SK-N-SH treated with all-trans-retinoic acid at 6 μM for 48 hours (cell line): ENCODE results near the gene STXBP1.

Experiments
- ARNTL ChIP-seq: fragments of 450-650 bp; formaldehyde crosslinking; IDR thresholded peaks from 2 replicates; pipeline ENCODE4 v1.5.0; 2020; ENCODE audit warnings: low read depth, mild to moderate bottlenecking, moderate library complexity, borderline replicate concordance
- ESRRG ChIP-seq: fragments of 250-450 bp; sonication (Bioruptor Pico); IDR thresholded peaks from 2 replicates; pipeline ENCODE4 v1.6.1; 2021; ENCODE audit warnings: mild to moderate bottlenecking
- ISL1 ChIP-seq: fragments of 250-450 bp; sonication (Bioruptor Pico); IDR thresholded peaks from 2 replicates; pipeline ENCODE4 v2.1.2; 2022; ENCODE audit warnings: mild to moderate bottlenecking, moderate library complexity
- PPARA ChIP-seq: fragments of 250-450 bp; sonication (Bioruptor Pico); IDR thresholded peaks from 2 replicates; pipeline ENCODE4 v1.5.0; 2020; ENCODE audit warnings: mild to moderate bottlenecking, borderline replicate concordance
- TOX ChIP-seq: fragments of 250-450 bp; sonication (Bioruptor Pico); IDR thresholded peaks from 2 replicates; pipeline ENCODE4 v1.8.0; 2021; ENCODE audit warnings: mild to moderate bottlenecking, moderate library complexity, borderline replicate concordance
- ZC3H10 ChIP-seq: fragments of 250-450 bp; sonication (Bioruptor Pico); IDR thresholded peaks from 2 replicates; pipeline ENCODE4 v1.5.1; 2021; ENCODE audit warnings: mild to moderate bottlenecking, moderate library complexity
- ZFP3 ChIP-seq: fragments of 250-450 bp; sonication (Bioruptor Pico); IDR thresholded peaks from 2 replicates; pipeline ENCODE4 v1.5.0; 2020; ENCODE audit warnings: mild to moderate bottlenecking, moderate library complexity
- ZFP30 ChIP-seq: fragments of 450-650 bp; formaldehyde crosslinking; IDR thresholded peaks from 2 replicates; pipeline ENCODE4 v1.5.0; 2022; ENCODE audit warnings: mild to moderate bottlenecking, moderate library complexity
- TF ChIP-seq, protein P1 (sequence below): fragments of 250-450 bp; sonication (Bioruptor Pico); IDR thresholded peaks from 2 replicates; pipeline ENCODE4 v1.8.0; 2020; ENCODE audit warnings: mild to moderate bottlenecking, moderate library complexity, borderline replicate concordance
- TF ChIP-seq, protein P2 (sequence below): fragments of 250-450 bp; sonication (Bioruptor Pico); IDR thresholded peaks from 2 replicates; pipeline ENCODE4 v1.8.0; 2021; ENCODE audit warnings: low read depth, mild to moderate bottlenecking, moderate library complexity, borderline replicate concordance
- TF ChIP-seq, protein P3 (sequence below): fragments of 250-450 bp; sonication (Bioruptor Pico); IDR thresholded peaks from 2 replicates; pipeline ENCODE4 v1.5.0; 2020; ENCODE audit warnings: mild to moderate bottlenecking, moderate library complexity
- TF ChIP-seq, protein P4 (sequence below): fragments of 250-450 bp; sonication (Bioruptor Pico); IDR thresholded peaks from 2 replicates; pipeline ENCODE4 v1.5.1; 2020; ENCODE audit warnings: low read depth, mild to moderate bottlenecking, moderate library complexity

DNA sequence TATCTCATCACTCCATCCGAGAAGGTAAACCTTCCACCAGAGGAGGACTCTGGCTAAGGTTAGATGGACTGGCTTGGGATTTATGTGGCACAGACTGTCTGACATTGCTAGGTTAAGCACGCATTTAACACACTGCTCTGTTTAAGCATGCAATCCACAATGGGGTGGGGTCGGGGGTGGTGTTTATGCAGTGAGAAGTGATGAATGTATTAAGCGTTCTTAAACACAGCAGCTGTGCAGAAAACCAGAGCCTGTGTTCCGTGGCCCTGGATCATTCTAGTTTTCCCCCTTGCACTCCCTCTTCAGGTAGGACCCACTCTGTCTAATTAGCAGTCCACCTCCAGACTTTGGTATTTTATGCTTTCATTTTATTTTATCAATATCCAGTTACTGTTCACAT, 46.4 kb downstream of the STXBP1 start:
- TF ChIP-seq, protein P1, sequence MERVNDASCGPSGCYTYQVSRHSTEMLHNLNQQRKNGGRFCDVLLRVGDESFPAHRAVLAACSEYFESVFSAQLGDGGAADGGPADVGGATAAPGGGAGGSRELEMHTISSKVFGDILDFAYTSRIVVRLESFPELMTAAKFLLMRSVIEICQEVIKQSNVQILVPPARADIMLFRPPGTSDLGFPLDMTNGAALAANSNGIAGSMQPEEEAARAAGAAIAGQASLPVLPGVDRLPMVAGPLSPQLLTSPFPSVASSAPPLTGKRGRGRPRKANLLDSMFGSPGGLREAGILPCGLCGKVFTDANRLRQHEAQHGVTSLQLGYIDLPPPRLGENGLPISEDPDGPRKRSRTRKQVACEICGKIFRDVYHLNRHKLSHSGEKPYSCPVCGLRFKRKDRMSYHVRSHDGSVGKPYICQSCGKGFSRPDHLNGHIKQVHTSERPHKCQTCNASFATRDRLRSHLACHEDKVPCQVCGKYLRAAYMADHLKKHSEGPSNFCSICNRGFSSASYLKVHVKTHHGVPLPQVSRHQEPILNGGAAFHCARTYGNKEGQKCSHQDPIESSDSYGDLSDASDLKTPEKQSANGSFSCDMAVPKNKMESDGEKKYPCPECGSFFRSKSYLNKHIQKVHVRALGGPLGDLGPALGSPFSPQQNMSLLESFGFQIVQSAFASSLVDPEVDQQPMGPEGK (CRISPR knock-in tag) = no peak
- TF ChIP-seq, protein P2, sequence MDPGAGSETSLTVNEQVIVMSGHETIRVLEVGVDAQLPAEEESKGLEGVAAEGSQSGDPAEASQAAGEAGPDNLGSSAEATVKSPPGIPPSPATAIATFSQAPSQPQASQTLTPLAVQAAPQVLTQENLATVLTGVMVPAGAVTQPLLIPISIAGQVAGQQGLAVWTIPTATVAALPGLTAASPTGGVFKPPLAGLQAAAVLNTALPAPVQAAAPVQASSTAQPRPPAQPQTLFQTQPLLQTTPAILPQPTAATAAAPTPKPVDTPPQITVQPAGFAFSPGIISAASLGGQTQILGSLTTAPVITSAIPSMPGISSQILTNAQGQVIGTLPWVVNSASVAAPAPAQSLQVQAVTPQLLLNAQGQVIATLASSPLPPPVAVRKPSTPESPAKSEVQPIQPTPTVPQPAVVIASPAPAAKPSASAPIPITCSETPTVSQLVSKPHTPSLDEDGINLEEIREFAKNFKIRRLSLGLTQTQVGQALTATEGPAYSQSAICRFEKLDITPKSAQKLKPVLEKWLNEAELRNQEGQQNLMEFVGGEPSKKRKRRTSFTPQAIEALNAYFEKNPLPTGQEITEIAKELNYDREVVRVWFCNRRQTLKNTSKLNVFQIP = no peak
- no peak for TF ChIP-seq ZC3H10 (CRISPR knock-in tag)
- TF ChIP-seq ZFP3 (CRISPR knock-in tag) = no peak
- no peak for TF ChIP-seq ZFP30 (CRISPR knock-in tag)
- no peak for TF ChIP-seq ESRRG (CRISPR knock-in tag)
- TF ChIP-seq, protein P3, sequence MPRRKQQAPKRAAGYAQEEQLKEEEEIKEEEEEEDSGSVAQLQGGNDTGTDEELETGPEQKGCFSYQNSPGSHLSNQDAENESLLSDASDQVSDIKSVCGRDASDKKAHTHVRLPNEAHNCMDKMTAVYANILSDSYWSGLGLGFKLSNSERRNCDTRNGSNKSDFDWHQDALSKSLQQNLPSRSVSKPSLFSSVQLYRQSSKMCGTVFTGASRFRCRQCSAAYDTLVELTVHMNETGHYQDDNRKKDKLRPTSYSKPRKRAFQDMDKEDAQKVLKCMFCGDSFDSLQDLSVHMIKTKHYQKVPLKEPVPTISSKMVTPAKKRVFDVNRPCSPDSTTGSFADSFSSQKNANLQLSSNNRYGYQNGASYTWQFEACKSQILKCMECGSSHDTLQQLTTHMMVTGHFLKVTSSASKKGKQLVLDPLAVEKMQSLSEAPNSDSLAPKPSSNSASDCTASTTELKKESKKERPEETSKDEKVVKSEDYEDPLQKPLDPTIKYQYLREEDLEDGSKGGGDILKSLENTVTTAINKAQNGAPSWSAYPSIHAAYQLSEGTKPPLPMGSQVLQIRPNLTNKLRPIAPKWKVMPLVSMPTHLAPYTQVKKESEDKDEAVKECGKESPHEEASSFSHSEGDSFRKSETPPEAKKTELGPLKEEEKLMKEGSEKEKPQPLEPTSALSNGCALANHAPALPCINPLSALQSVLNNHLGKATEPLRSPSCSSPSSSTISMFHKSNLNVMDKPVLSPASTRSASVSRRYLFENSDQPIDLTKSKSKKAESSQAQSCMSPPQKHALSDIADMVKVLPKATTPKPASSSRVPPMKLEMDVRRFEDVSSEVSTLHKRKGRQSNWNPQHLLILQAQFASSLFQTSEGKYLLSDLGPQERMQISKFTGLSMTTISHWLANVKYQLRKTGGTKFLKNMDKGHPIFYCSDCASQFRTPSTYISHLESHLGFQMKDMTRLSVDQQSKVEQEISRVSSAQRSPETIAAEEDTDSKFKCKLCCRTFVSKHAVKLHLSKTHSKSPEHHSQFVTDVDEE = no peak
- TF ChIP-seq, protein P4, sequence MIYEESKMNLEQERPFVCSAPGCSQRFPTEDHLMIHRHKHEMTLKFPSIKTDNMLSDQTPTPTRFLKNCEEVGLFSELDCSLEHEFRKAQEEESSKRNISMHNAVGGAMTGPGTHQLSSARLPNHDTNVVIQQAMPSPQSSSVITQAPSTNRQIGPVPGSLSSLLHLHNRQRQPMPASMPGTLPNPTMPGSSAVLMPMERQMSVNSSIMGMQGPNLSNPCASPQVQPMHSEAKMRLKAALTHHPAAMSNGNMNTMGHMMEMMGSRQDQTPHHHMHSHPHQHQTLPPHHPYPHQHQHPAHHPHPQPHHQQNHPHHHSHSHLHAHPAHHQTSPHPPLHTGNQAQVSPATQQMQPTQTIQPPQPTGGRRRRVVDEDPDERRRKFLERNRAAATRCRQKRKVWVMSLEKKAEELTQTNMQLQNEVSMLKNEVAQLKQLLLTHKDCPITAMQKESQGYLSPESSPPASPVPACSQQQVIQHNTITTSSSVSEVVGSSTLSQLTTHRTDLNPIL = no peak
- TF ChIP-seq ISL1 = no peak
- no peak for TF ChIP-seq PPARA (CRISPR knock-in tag)
- no peak for TF ChIP-seq ARNTL (CRISPR knock-in tag)
- no peak for TF ChIP-seq TOX
